ENCODE results near the gene ZNF217. TPM values are rescaled to one million over a fixed set of nuclear protein-coding genes. Genes with fewer than 3 reads are reported as not detected.
"Not testable (repeated sequence)": the region's sequence is repeated elsewhere in the genome, so short reads cannot be mapped to it uniquely, and the experiment has no call there.

ZNF217 gene
- total RNA-seq, 4 donors from 2014 or later = 31.2 to 64.8 (median 46.7) TPM

DNA sequence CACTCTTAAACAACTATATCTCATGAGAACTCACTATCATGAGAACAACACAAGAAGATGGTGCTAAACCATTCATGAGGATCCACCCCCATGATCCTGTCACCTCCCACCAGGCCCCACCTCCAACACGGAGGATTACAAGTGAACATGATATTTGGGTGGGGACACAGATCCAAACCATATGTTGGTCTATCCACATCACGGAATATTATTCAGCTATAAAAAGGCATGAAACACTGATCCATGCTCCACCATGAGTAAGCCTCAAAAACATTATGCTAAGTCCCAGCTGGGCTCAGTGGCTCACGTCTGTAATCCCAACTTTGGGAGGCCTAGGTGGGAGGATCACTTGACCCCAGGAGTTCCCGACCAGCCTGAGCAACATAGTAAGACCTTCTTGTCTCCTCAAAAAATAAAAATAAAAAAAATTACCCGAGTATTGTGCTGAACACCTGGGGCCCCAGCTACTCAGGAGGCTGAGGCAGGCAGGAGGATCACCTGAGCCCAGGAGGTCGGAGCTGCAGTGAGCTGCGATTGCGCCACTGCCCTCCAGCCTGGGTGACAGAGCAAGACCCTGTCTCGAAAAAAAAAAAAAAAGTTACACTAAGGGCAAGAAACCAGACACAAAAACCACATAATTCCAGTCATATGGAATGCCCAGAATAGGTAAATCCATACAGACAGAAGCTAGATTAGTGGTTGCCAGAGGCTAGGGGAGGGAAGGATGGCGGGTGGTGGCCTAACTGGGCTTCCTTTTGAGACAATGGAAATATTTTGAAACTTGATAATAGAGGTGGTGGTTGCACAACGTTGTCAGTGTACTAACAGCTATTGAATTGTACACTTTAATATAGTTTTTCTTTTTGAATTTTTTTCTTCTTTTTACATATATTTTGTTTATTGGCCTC lies 43.1 kb downstream of the ZNF217 start:
- H3K27ac ChIP-seq = no peak overlapping the region
- 81% methylated on average over 11 of the region's 11 CpGs for WGBS
- H3K9me3 ChIP-seq = no peaks in the 10 kb centered on the region
- no peaks in the 10 kb centered on the region for H3K27me3 ChIP-seq
- no peaks in the 10 kb centered on the region for H3K36me3 ChIP-seq
- DNase-seq (ENCODE audit: low spot score in 2 of 2) = no peak
- no peak overlapping the region for H3K4me3 ChIP-seq
- TF ChIP-seq, protein P1, sequence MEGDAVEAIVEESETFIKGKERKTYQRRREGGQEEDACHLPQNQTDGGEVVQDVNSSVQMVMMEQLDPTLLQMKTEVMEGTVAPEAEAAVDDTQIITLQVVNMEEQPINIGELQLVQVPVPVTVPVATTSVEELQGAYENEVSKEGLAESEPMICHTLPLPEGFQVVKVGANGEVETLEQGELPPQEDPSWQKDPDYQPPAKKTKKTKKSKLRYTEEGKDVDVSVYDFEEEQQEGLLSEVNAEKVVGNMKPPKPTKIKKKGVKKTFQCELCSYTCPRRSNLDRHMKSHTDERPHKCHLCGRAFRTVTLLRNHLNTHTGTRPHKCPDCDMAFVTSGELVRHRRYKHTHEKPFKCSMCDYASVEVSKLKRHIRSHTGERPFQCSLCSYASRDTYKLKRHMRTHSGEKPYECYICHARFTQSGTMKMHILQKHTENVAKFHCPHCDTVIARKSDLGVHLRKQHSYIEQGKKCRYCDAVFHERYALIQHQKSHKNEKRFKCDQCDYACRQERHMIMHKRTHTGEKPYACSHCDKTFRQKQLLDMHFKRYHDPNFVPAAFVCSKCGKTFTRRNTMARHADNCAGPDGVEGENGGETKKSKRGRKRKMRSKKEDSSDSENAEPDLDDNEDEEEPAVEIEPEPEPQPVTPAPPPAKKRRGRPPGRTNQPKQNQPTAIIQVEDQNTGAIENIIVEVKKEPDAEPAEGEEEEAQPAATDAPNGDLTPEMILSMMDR (IDR thresholded peaks at IDR 0.05) = no peak
- TF ChIP-seq POLR2A (IDR thresholded peaks at IDR 0.05) (no peak), POLR2AphosphoS5 (IDR thresholded peaks at IDR 0.05) (no peak), EP300 (IDR thresholded peaks at IDR 0.05) (no peak)
- peaks cover 4% of the 10 kb centered on the region for H3K4me1 ChIP-seq

DNA sequence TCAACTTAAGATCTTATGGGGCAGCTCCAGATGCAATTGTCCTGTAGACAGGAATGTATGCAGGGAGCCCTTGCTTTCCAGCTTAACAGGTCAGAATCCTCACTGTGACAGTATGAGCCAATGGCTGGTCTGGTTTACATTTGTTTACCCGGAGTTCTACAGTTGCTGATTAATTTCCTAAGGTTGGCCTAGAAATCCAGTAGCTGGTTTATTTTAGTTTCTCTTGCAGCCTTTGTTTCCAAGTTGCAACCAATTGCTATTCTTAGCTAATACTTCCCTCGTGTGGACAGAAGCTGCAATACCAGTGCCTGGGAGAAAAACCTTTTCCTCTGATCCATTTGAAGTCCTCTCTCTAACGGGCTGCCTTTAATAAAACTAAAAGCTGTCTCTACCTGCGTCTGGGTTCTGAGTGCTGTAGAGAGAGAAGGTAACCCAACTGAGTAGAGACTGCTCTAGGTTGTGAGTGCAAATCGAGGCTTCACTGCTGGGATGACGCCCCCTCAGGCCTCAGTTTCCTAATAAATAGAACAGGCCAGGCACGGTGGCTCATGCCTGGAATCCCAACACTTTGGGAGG lies 45.9 kb downstream of the ZNF217 start:
- no peak for DNase-seq (ENCODE audit: low spot score in 2 of 2)
- TF ChIP-seq EP300 (IDR thresholded peaks at IDR 0.05) (no peak), POLR2A (IDR thresholded peaks at IDR 0.05) (no peak), POLR2AphosphoS5 (IDR thresholded peaks at IDR 0.05) (no peak)
- TF ChIP-seq, protein P1 (IDR thresholded peaks at IDR 0.05) = peak; percentile 77 to 78
- H3K4me3 ChIP-seq = no peak overlapping the region
- no peak overlapping the region for H3K27ac ChIP-seq
- H3K4me1 ChIP-seq = peaks cover 4% of the 10 kb centered on the region
- no peaks in the 10 kb centered on the region for H3K36me3 ChIP-seq
- 33% methylated on average over 7 of the region's 7 CpGs for WGBS
- no peaks in the 10 kb centered on the region for H3K9me3 ChIP-seq
- no peaks in the 10 kb centered on the region for H3K27me3 ChIP-seq

DNA sequence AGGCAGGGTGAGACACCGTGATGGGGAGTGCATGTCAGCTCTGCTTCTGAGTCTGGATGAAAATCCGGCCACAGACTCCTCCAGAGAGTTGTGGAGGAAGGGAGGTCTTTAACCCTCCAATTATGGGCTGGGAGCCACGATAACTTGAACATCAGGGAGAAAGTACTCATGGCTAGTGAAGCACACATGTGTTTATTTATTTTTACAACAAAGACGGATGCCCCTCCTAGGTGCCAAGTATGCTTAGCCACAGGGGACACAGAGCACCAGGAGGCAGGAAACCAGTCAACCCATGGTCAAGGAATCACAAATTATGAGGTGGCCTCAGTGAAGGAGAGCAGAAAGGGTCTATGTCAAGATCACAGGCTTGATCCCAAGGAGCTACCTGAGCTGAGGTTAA lies 54.1 kb downstream of the ZNF217 start:
- H3K27ac ChIP-seq = no peak overlapping the region
- no peaks in the 10 kb centered on the region for H3K36me3 ChIP-seq
- no peaks in the 10 kb centered on the region for H3K4me1 ChIP-seq
- 49% methylated on average over 4 of the region's 4 CpGs for WGBS
- no peak for DNase-seq (ENCODE audit: low spot score in 2 of 2)
- H3K27me3 ChIP-seq = no peaks in the 10 kb centered on the region
- TF ChIP-seq POLR2A (IDR thresholded peaks at IDR 0.05) (no peak), EP300 (IDR thresholded peaks at IDR 0.05) (no peak), POLR2AphosphoS5 (IDR thresholded peaks at IDR 0.05) (no peak)
- TF ChIP-seq, protein P1 (IDR thresholded peaks at IDR 0.05) = no peak
- no peaks in the 10 kb centered on the region for H3K9me3 ChIP-seq
- H3K4me3 ChIP-seq = no peak overlapping the region

DNA sequence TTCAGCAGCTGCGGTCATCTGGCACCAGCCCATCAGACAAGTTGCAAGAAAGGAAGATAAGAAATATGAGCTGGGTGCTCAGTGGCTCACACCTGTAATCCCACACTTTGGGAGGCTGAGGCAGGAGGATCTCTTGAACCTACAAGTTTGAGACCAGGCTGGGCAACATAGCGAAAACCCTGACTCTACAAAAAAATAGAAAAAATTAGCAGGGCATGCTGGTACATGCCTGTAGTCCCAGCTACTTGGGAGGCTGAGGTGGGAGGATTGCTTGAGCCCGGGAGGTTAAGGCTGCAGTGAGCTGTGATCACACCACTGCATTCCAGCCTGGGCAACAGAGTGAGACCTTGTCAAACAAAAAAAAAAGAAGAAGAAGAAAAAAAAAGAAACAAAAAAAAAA lies 57.3 kb downstream of the ZNF217 start:
- not testable (repeated sequence) for H3K36me3 ChIP-seq; H3K4me1 ChIP-seq; H3K9me3 ChIP-seq; H3K27ac ChIP-seq; H3K27me3 ChIP-seq; DNase-seq (ENCODE audit: low spot score in 2 of 2); H3K4me3 ChIP-seq
- 92% methylated on average over 3 of the region's 3 CpGs for WGBS

DNA sequence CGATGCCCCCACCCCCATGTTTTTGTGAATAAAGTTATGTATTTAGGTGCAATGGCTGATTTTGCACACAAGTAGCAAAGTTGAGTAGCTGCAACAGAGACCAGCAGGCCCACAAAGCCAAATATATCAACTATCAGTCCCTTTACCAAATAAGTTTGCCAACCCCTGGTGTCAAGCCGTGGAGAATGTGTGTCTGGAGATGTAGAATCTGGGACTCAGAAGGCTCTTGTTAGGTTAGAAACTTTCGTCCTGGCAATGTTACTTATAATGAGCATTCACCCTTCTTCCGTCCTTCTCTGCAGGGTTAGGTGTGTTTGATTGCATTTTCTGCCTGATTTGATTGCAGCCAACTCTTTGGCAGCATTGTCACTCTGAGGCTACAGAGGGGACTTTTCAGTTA lies 57.8 kb downstream of the ZNF217 start:
- no peaks in the 10 kb centered on the region for H3K27me3 ChIP-seq
- H3K9me3 ChIP-seq = no peaks in the 10 kb centered on the region
- no peaks in the 10 kb centered on the region for H3K4me1 ChIP-seq
- no peak for DNase-seq (ENCODE audit: low spot score in 2 of 2)
- no peaks in the 10 kb centered on the region for H3K36me3 ChIP-seq
- 93% methylated on average over 4 of the region's 4 CpGs for WGBS
- H3K27ac ChIP-seq = no peak overlapping the region
- TF ChIP-seq, protein P1 (IDR thresholded peaks at IDR 0.05) = no peak
- TF ChIP-seq EP300 (IDR thresholded peaks at IDR 0.05) = no peak
- no peak for TF ChIP-seq POLR2A (IDR thresholded peaks at IDR 0.05)
- no peak for TF ChIP-seq POLR2AphosphoS5 (IDR thresholded peaks at IDR 0.05)
- H3K4me3 ChIP-seq = no peak overlapping the region
